ENCODE results near the gene SFTPD. TPM values are rescaled to one million over a fixed set of nuclear protein-coding genes. Genes with fewer than 3 reads are reported as not detected.
A peak's percentile ranks its signal among the peaks of the same experiment; 100 is the strongest.
"Not testable (repeated sequence)": the region's sequence is repeated elsewhere in the genome, so short reads cannot be mapped to it uniquely, and the experiment has no call there.

SFTPD gene
- total RNA-seq, 2 experiments from 2014 or later = not detected

DNA sequence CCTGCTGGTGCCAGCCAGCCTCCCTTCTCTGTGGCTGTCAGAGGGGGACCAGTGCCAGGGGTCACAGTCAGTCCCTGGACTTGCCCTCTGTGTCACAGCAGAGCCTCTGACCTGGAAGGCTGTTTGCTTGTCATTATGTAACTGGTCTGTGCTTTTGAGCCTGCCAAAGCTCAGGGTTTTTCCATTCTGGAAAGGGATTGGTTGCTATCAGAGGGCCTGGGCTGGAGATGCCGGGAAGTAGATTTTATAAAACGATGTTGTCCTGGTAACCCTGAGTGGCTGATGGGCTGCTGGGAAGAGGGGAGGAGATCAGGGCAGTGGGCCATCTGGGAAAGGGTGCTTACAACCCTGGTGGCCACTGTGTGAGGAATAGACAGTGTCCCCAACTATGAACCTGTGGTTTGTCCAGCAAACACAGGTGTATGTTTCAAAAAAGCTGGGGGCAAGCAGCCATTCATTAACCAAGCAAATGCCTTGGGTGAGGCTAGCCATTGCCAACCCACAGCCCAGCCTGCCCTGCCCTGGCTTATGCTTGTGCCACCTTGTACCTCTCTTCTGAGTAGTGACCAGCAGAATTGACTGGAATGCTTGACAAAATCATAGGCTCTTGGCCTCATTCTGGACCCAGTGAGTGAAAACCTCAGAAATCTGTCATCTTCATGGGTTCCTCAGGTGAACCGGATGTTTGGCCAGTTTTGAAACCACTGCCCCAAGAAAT lies 21.6 kb downstream of the SFTPD start:
- Mint-ChIP-seq H3K27ac (no peak overlapping the region), H3K27me3 (peaks cover 18% of the 10 kb centered on the region), H3K9me3 (no peaks in the 10 kb centered on the region), H3K4me3 (no peak overlapping the region), H3K36me3 (ENCODE audit: low read depth) (no peaks in the 10 kb centered on the region), H3K4me1 (peaks cover 3% of the 10 kb centered on the region)
- POLR2A ChIA-PET = no interaction called here
- CTCF ChIA-PET = no interaction called here
- no peak for DNase-seq

GRCh38 chr10:79926037-79926436 lies 22.9 kb downstream of the SFTPD start:
- no peaks in the 10 kb centered on the region for H3K9me3 Mint-ChIP-seq
- H3K36me3 Mint-ChIP-seq (ENCODE audit: low read depth) = no peaks in the 10 kb centered on the region
- H3K4me1 Mint-ChIP-seq = peaks cover 15% of the 10 kb centered on the region
- DNase-seq = no peak
- ChIA-PET CTCF (no interaction called here), POLR2A (no interaction called here)
- no peak overlapping the region for H3K27ac Mint-ChIP-seq
- no peak overlapping the region for H3K4me3 Mint-ChIP-seq
- H3K27me3 Mint-ChIP-seq = peaks cover 15% of the 10 kb centered on the region

DNA sequence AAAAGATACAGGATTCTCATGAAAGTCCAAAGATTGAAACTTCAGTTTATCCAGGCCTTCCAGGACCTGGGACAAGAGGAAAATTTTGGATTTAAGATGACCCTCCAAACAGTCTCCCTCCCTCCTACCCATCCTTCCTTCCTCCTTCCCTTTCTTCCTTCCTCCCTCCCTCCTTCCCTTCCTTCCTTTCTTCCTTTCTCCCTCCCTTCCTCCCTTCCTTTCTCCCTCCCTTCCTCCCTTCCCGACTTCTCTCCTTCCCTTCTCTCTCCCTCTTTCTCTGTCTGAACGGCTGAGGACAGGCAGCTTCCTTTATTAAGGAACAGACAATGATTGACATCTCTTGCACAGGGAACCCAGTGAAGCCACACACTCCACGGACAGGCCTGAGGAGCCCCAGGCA lies 23.3 kb downstream of the SFTPD start:
- POLR2A ChIA-PET = no interaction called here
- Mint-ChIP-seq H3K36me3 (ENCODE audit: low read depth) (no peaks in the 10 kb centered on the region), H3K27ac (no peak overlapping the region), H3K4me1 (peaks cover 17% of the 10 kb centered on the region), H3K9me3 (no peaks in the 10 kb centered on the region), H3K27me3 (peaks cover 11% of the 10 kb centered on the region), H3K4me3 (no peak overlapping the region)
- DNase-seq = no peak
- CTCF ChIA-PET = no interaction called here

- Mint-ChIP-seq H3K27me3 (no peaks in the 10 kb centered on the region), H3K4me3 (no peak overlapping the region), H3K4me1 (peaks cover 27% of the 10 kb centered on the region), H3K36me3 (ENCODE audit: low read depth) (no peaks in the 10 kb centered on the region), H3K27ac (no peak overlapping the region), H3K9me3 (no peaks in the 10 kb centered on the region)
- POLR2A ChIA-PET = no interaction called here
- CTCF ChIA-PET = no interaction called here
- DNase-seq = no peak
Observed at GRCh38 chr10:79923669-79924068, 25.2 kb downstream of the SFTPD start.

GRCh38 chr10:79923145-79923544 lies 25.8 kb downstream of the SFTPD start:
- Mint-ChIP-seq H3K27me3 (no peaks in the 10 kb centered on the region), H3K36me3 (ENCODE audit: low read depth) (no peaks in the 10 kb centered on the region), H3K4me3 (no peak overlapping the region), H3K4me1 (peaks cover 31% of the 10 kb centered on the region), H3K27ac (no peak overlapping the region), H3K9me3 (no peaks in the 10 kb centered on the region)
- POLR2A ChIA-PET = no interaction called here
- no peak for DNase-seq
- CTCF ChIA-PET = no interaction called here

DNA sequence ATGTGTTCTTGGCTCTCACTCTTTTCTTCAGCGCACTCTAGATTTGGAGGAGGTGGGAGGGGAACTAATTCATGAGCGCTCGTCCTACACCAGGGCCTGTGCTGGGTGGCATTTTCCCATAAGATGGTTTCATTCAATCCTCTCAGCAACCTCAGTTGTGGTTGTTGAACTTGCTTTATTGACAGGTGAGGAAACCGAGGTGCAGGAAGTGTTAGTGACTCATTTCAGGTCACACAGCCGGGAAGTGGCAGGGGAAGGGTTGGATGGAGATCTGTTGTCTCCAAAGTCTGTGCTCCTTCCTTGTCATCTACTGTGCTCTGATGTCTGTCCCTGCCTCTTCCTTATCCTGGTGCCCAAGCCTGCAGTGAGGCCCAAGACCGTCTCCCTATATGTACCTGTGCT lies 26.9 kb downstream of the SFTPD start:
- CTCF ChIA-PET; H3K27ac Mint-ChIP-seq; H3K27me3 Mint-ChIP-seq; H3K9me3 Mint-ChIP-seq; H3K36me3 Mint-ChIP-seq (ENCODE audit: low read depth); H3K4me3 Mint-ChIP-seq; POLR2A ChIA-PET: not testable (repeated sequence)
- peak; percentile 39 for DNase-seq
- peaks cover 31% of the 10 kb centered on the region for H3K4me1 Mint-ChIP-seq

GRCh38 chr10:79915838-79916237 lies 33.1 kb downstream of the SFTPD start:
- H3K4me3 Mint-ChIP-seq; H3K36me3 Mint-ChIP-seq (ENCODE audit: low read depth); H3K27me3 Mint-ChIP-seq; POLR2A ChIA-PET; H3K27ac Mint-ChIP-seq; H3K9me3 Mint-ChIP-seq; DNase-seq; CTCF ChIA-PET: not testable (repeated sequence)
- H3K4me1 Mint-ChIP-seq = peaks cover 18% of the 10 kb centered on the region

- POLR2A ChIA-PET; H3K4me3 Mint-ChIP-seq; H3K36me3 Mint-ChIP-seq (ENCODE audit: low read depth); DNase-seq; CTCF ChIA-PET; H3K9me3 Mint-ChIP-seq; H3K27ac Mint-ChIP-seq: not testable (repeated sequence)
- peaks cover 12% of the 10 kb centered on the region for H3K4me1 Mint-ChIP-seq
- peaks cover 16% of the 10 kb centered on the region for H3K27me3 Mint-ChIP-seq
Observed at GRCh38 chr10:79914512-79914911, 34.4 kb downstream of the SFTPD start.

GRCh38 chr10:79910836-79911235 lies 38.1 kb downstream of the SFTPD start:
- peaks cover 2% of the 10 kb centered on the region for H3K4me1 Mint-ChIP-seq
- no peak overlapping the region for H3K27ac Mint-ChIP-seq
- CTCF ChIA-PET = no interaction called here
- peaks cover 30% of the 10 kb centered on the region for H3K27me3 Mint-ChIP-seq
- no peak for DNase-seq
- POLR2A ChIA-PET = no interaction called here
- H3K4me3 Mint-ChIP-seq = no peak overlapping the region
- no peaks in the 10 kb centered on the region for H3K36me3 Mint-ChIP-seq (ENCODE audit: low read depth)
- no peaks in the 10 kb centered on the region for H3K9me3 Mint-ChIP-seq

DNA sequence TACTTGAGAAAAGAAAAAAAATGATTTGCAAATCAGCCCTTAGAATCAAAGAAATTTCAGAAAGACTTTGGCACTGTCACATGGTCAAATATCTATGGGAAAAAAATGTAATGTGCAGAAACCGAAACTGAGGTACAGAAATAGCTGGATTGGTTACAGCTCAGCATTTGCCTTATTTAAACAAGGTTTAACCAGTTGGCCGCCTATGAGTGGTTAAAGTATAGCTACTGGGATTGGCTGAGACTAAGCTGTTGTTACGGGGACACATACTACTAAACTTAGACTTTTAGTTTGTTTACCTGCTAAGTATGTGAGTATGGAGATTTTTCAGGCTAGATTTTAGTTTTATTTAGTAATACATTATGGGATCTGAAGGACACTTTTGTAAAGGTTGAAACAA lies 38.6 kb downstream of the SFTPD start:
- POLR2A ChIA-PET = no interaction called here
- Mint-ChIP-seq H3K9me3 (no peaks in the 10 kb centered on the region), H3K4me1 (peaks cover 4% of the 10 kb centered on the region), H3K27ac (no peak overlapping the region), H3K36me3 (ENCODE audit: low read depth) (no peaks in the 10 kb centered on the region), H3K4me3 (no peak overlapping the region), H3K27me3 (peaks cover 34% of the 10 kb centered on the region)
- no peak for DNase-seq
- CTCF ChIA-PET = no interaction called here

DNA sequence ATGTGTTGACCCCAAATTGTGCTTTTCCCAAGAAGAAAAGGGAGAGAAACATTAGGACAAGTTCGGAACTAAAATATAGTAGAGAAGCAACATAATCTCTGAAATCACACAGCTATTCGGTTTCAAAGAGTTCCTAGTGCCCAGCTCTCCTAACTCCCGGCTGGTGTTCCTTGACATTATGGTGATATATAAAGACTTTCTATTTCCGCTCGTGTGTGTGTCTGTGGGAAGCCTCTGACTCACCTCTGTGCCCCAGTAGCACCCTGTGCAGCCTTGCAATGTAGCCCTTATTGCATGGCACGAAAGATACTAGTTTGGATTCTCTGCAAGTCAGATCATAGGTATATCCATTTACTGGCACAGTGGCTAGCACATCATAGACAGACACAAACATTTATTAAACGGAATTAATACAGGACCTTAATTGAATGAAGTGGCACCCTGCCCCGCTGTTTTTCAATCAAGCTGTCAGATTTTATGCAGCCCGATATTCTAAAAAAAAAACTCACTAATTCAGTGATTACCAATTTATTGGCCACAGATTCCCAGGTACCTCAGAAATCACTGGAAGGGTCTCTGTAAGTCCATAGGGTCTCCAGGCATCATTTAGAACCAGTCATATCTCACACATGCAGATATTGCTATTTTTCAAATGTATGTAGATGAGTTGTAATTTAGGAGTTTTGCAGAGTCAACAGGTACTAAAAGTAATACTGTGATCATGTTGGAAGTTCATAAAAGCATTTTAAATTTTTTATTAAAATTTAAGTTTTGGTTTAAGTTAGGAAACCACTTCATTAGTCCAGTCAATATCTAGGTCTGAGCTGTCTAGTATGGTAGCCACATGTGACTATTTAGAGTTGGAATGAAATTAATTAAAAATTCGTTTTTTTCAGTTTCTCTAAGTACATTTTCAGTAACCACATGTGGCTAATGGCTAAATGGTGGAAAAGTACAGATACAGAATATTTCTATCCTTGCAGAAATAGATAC lies 43.3 kb downstream of the SFTPD start:
- CTCF ChIA-PET = interaction anchor here (0.6 kb wide), 1 partner anchor 165 kb away, joined by 3 read pairs; no protein-coding TSS in a partner anchor
- peaks cover 16% of the 10 kb centered on the region for H3K4me1 Mint-ChIP-seq
- peak overlapping the region; percentile 75 for H3K4me3 Mint-ChIP-seq
- POLR2A ChIA-PET = interaction anchor here (1.6 kb wide), 1 partner anchor 14 kb away, joined by 6 read pairs; no protein-coding TSS in a partner anchor
- DNase-seq = no peak
- H3K27ac Mint-ChIP-seq = no peak overlapping the region
- no peaks in the 10 kb centered on the region for H3K36me3 Mint-ChIP-seq (ENCODE audit: low read depth)
- no peaks in the 10 kb centered on the region for H3K9me3 Mint-ChIP-seq
- peaks cover 51% of the 10 kb centered on the region for H3K27me3 Mint-ChIP-seq

DNA sequence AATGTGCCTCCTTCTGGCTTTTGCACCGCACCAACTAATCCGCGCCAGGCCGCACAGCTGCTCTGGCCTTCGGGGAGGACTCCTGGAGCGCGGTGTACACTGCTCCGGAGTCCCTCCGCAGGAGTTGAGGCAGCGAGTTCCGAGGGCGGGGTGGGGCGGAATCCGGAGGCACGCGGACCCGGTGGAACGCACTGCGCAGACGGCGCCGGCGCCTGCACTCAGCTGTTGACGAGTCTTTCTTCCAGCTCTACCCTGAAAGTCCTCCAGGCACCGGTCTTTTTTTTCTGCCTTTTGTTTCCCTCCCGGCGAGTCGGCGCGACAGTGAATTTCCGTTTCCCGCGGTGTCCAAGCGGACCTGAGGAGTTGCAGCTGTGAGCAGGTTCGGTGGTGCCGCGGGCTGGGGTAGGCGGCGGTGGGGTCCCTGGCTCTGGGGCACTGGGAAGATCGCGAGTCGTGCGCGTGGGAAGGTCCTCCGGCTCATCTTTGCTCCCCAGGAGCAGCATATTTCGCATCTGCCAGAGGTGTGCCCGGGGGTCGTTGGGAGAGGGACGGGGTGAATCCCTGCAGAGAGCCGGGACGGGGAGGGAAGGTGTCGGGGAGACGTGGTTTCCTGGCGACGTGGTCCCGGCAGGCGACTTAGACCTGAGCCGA lies 44.1 kb downstream of the SFTPD start:
- POLR2A ChIA-PET = interaction anchor here (1.6 kb wide), 1 partner anchor 15 kb away, joined by 6 read pairs; no protein-coding TSS in a partner anchor
- no peak overlapping the region for H3K27ac Mint-ChIP-seq
- H3K9me3 Mint-ChIP-seq = no peaks in the 10 kb centered on the region
- H3K36me3 Mint-ChIP-seq (ENCODE audit: low read depth) = no peaks in the 10 kb centered on the region
- CTCF ChIA-PET = interaction anchor here (0.6 kb wide), 1 partner anchor 166 kb away, joined by 3 read pairs; no protein-coding TSS in a partner anchor
- peak overlapping the region; percentile 75 for H3K4me3 Mint-ChIP-seq
- H3K27me3 Mint-ChIP-seq = peaks cover 52% of the 10 kb centered on the region
- peaks cover 16% of the 10 kb centered on the region for H3K4me1 Mint-ChIP-seq
- peak; percentile 57 for DNase-seq

DNA sequence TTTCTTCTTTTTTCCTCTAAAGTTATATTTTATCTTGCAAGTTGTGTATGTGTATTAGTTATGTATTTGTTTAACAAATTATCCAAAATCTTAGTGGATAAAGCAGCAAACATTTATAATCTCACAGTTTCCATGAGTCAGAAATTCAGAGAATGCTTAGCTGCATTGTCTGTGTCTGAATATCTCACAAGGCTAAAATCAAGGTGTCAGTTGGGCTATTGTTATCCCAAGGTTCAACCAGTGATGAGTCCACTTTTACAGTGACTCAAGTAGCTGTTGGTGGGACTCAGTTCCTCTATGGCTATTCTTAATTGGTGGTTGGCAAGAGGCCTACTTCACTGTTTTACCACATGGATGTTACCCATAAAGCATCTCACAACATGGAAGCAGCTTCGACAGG lies 47.3 kb downstream of the SFTPD start:
- H3K9me3 Mint-ChIP-seq; CTCF ChIA-PET; H3K27ac Mint-ChIP-seq; POLR2A ChIA-PET; DNase-seq; H3K36me3 Mint-ChIP-seq (ENCODE audit: low read depth); H3K4me3 Mint-ChIP-seq: not testable (repeated sequence)
- Mint-ChIP-seq H3K4me1 (peaks cover 16% of the 10 kb centered on the region), H3K27me3 (peaks cover 57% of the 10 kb centered on the region)
